ENCODE data around the gene POM121L2.

DNA sequence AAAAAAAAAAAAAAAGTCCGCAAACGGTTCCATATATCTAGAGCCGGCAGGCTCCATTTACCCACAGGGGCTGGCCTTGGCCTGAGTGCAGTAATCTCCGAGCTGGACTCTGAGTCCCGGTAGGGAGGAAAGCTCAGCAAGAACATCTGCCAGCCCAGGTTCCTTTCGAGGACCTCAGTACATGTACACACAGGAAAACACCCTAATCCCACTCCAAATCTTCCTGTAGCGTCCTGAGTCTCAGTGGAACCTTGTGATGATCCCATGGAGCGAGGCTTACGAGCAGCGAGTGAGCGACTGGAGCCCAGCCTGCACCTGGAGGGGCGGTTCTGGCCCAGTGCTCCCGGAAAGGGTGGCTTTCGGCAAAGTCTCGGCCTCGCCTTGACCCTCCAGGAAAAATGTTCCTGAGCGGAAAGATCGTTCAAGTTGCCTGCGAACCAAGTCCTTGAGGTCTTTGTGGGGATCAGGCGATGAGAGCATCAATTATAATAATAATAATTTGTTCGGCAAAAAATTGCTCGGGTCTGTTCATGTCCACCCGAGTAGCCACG is 32.5 kb downstream of the POM121L2 start:
- no peak for TF ChIP-seq POLR2A (IDR thresholded peaks at IDR 0.05; ENCODE audit: low read length)
- TF ChIP-seq GATA1 (IDR thresholded peaks at IDR 0.05; ENCODE audit: low read depth, low read length): no peak
